GM12878 (cell line): Measurements from ENCODE around the gene CTXND2. TPM values are rescaled to one million over a fixed set of nuclear protein-coding genes. Genes with fewer than 3 reads are reported as not detected.

Experiments used
- ATAC-seq: fragments of 200-7000 bp; cut with Tn5 transposase; 3 replicates; pipeline ENCODE4 v1.9.1; 2020; ENCODE audit warnings: mild to moderate bottlenecking, moderate library complexity
- BruUV-seq: library from RNA; stranded (reverse); fragments of 400-500 nt; replicated peaks from 2 replicates; lab custom pipeline; 2021; lab: Mats Ljungman, UMichigan
- CTCF ChIA-PET: fragments of 300-600 bp; sonication (Branson Sonifier 250); formaldehyde crosslinking; extraction: SDS; loops from one replicate; lab custom pipeline; 2021; ENCODE audit warnings: inconsistent platforms; lab: Yijun Ruan, JAX
- POLR2A ChIA-PET: fragments of 350-600 bp; formaldehyde crosslinking; extraction: SDS; loops from one replicate; lab custom pipeline; 2021; ENCODE audit warnings: inconsistent platforms; lab: Charles Lee
- RAD21 ChIA-PET: fragments of 300-600 bp; sonication (Branson Sonifier 250); formaldehyde crosslinking; loops from one replicate; lab custom pipeline; 2023; ENCODE audit warnings: antibody characterized with exemption; ENCODE audit not compliant: unreplicated experiment; lab: Charles Lee
- SMC1A ChIA-PET: fragments of 300-600 bp; sonication (Branson Sonifier 250); formaldehyde crosslinking; loops from one replicate; lab custom pipeline; 2023; ENCODE audit not compliant: unreplicated experiment, uncharacterized antibody; lab: Charles Lee
- DNase-seq: peaks from one replicate; pipeline ENCODE4 v3.0.0-alpha.2; 2011; ENCODE audit warnings: low read depth, low spot score
- FAIRE-seq: peaks from 3 replicates; lab custom pipeline; 2011; peaks lifted over from hg19 to GRCh38; lab: Jason Lieb, UNC
- H2AFZ ChIP-seq: 2 replicates; pipeline ENCODE4 v1.6.0; 2011; ENCODE audit warnings: low read depth, low read length, control low read depth; ENCODE audit not compliant: control insufficient read depth
- H3K27ac ChIP-seq: 2 replicates; pipeline ENCODE4 v1.5.1; 2011; ENCODE audit warnings: control low read depth; ENCODE audit not compliant: control insufficient read depth, insufficient read depth
- H3K27me3 ChIP-seq, 2 experiments: replicated peaks in 1 of 2; 2 replicates each; pipeline versions ENCODE4 v1.6.0 to v1.6.1; 2011; ENCODE audit warnings: low read length in 1 of 2; ENCODE audit not compliant: control insufficient read depth in 2 of 2, insufficient read depth in 2 of 2
- H3K36me3 ChIP-seq, 2 experiments: 2 replicates each; pipeline ENCODE4 v1.5.1; 2011; ENCODE audit warnings: low read length in 1 of 2; ENCODE audit not compliant: control insufficient read depth in 2 of 2, insufficient read depth in 2 of 2
- H3K4me1 ChIP-seq: 2 replicates; pipeline ENCODE4 v1.6.1; 2011; ENCODE audit warnings: mild to moderate bottlenecking, low read length, moderate library complexity, mixed read lengths; ENCODE audit not compliant: control insufficient read depth, insufficient read depth
- H3K4me2 ChIP-seq: 2 replicates; pipeline ENCODE4 v1.6.0; 2011; ENCODE audit warnings: control low read depth; ENCODE audit not compliant: control insufficient read depth, insufficient read depth
- H3K4me3 ChIP-seq: fragments of 200-600 bp; sonication (generic); 2 replicates; pipeline ENCODE4 v1.5.1; 2016
- H3K79me2 ChIP-seq: 2 replicates; pipeline ENCODE4 v1.6.0; 2011; ENCODE audit warnings: low read length; ENCODE audit not compliant: control insufficient read depth, insufficient read depth
- H3K9ac ChIP-seq: 2 replicates; pipeline ENCODE4 v1.8.0; 2011; ENCODE audit warnings: low read length, control low read depth, mixed read lengths; ENCODE audit not compliant: control insufficient read depth, insufficient read depth
- H3K9me3 ChIP-seq: replicated peaks from 3 replicates; pipeline ENCODE4 v1.5.1; 2011; ENCODE audit warnings: mild to moderate bottlenecking, low read length; ENCODE audit not compliant: control insufficient read depth, insufficient read depth
- H4K20me1 ChIP-seq: 2 replicates; pipeline ENCODE4 v1.6.0; 2011; ENCODE audit not compliant: control insufficient read depth, insufficient read depth
- FOXM1 ChIP-seq: IDR thresholded peaks from 2 replicates; pipeline ENCODE4 v1.6.1; 2012; ENCODE audit warnings: low read depth, mild to moderate bottlenecking, inconsistent platforms, low read length, moderate library complexity
- HSF1 ChIP-seq: fragments of 150-350 bp; IDR thresholded peaks from 2 replicates; pipeline ENCODE4 v1.6.1; 2014; ENCODE audit warnings: mild to moderate bottlenecking, low read depth, low read length
- IKZF2 ChIP-seq, 2 experiments: fragments of 450-650 bp; IDR thresholded peaks; 2 replicates each; pipeline ENCODE4 v1.6.1; 2017; ENCODE audit warnings: mild to moderate bottlenecking in 2 of 2, moderate library complexity in 2 of 2
- RB1 ChIP-seq: fragments of 450-650 bp; formaldehyde crosslinking; IDR thresholded peaks from 2 replicates; pipeline ENCODE4 v1.6.1; 2017; ENCODE audit warnings: mild to moderate bottlenecking, borderline replicate concordance
- RELA ChIP-seq: fragments of 450-650 bp; IDR thresholded peaks from 2 replicates; pipeline ENCODE4 v1.8.0; 2014; ENCODE audit warnings: borderline replicate concordance; ENCODE audit not compliant: partially characterized antibody
- SIX5 ChIP-seq: IDR thresholded peaks from 2 replicates; pipeline ENCODE4 v1.6.1; 2011; ENCODE audit warnings: mild to moderate bottlenecking, low read depth, low read length, moderate library complexity; ENCODE audit not compliant: severe bottlenecking
- in situ Hi-C: fragments of 300-500 bp; cut with MboI; formaldehyde crosslinking; loops from 9 replicates; pipeline ENCODE4 v1.14.3; 2018; ENCODE audit warnings: mixed read lengths
- intact Hi-C: fragments of 100-400 bp; cut with micrococcal nuclease; formaldehyde crosslinking; loops from one replicate; pipeline ENCODE4 v1.14.2; 2022; ENCODE audit not compliant: unreplicated experiment
- polyA plus RNA-seq, 11 experiments: library from polyadenylated mRNA; depleted of rRNA in 4 of 11; unstranded in 6 of 11; stranded (reverse) in 5 of 11; fragments of >200 nt; fragmentation: Nextera tagmentation in 4 of 11; fragmentation: Illumina TruSeq in 1 of 11; extraction: Ambion mirVana in 4 of 11; extraction: Trizol in 1 of 11; gene quantifications; 1 replicate in 1 of 11; 2 replicates in 10 of 11; pipeline versions ENCODE4 v1.2.1 to v1.2.3, GENCODE V29; 2011 to 2016; ENCODE audit warnings: inconsistent platforms in 2 of 11, missing spikeins in 2 of 11, low read depth in 1 of 11
- total RNA-seq, 4 experiments: library from RNA; depleted of rRNA in 3 of 4; stranded (reverse); fragments of >200 nt in 3 of 4; fragmentation: Illumina TruSeq in 1 of 4; extraction: Trizol in 1 of 4; gene quantifications; 2 replicates each; pipeline versions ENCODE4 v1.2.1 to v1.2.3, GENCODE V29; 2013 to 2021
- TF ChIP-seq, protein P1 (sequence below), 3 experiments: IDR thresholded peaks in 2 of 3; conservative IDR thresholded peaks in 1 of 3; 2 replicates each; pipeline ENCODE4 v1.5.1; 2011; ENCODE audit warnings: low read depth in 3 of 3, low read length in 3 of 3, mild to moderate bottlenecking in 3 of 3, control low read depth in 2 of 3, moderate library complexity in 2 of 3, inconsistent platforms in 1 of 3, mixed read lengths in 1 of 3; ENCODE audit not compliant: control insufficient read depth in 2 of 3, insufficient read depth in 1 of 3; ENCODE audit errors: extremely low read depth in 1 of 3
- TF ChIP-seq, protein P2 (sequence below): fragments of 150-350 bp; IDR thresholded peaks from 2 replicates; pipeline ENCODE4 v1.6.1; 2016; ENCODE audit warnings: low read depth, low read length

The CTXND2 gene
- total and polyA plus RNA-seq, 10 of the 15 experiments (the other 5 are each of a cell fraction or from before 2014, with no cell fraction given), result not detected

- Histone ChIP-seq H3K4me1 (peaks cover 3% of the 10 kb centered on the region; the same call in 1 of the 2 replicates), H3K27me3 (no peaks in the 10 kb centered on the region), H3K36me3 (no peaks in the 10 kb centered on the region), H3K4me3 (no peak overlapping the region), H2AFZ (no peak overlapping the region), H3K79me2 (peaks cover 14% of the 10 kb centered on the region), H3K27ac (no peak overlapping the region), H4K20me1 (no peaks in the 10 kb centered on the region), H3K4me2 (no peak overlapping the region), H3K9ac (no peak overlapping the region), H3K9me3 (no peaks in the 10 kb centered on the region; the same call in 2 of the 3 replicates)
- no peak for FAIRE-seq
- peak; percentile 60 for ATAC-seq
- ChIA-PET RAD21 (interaction anchor here (0.6 kb wide), 1 partner anchor 8 kb away, joined by 3 read pairs; no protein-coding TSS in a partner anchor), SMC1A (interaction anchor here (0.7 to 1.8 kb wide), 4 partner anchors 11 to 309 kb away, joined by 3 to 6 read pairs (median 4); no protein-coding TSS in a partner anchor), POLR2A (interaction anchor here (1.0 to 1.1 kb wide), 2 partner anchors 12 to 15 kb away, joined by 3 to 4 read pairs; no protein-coding TSS in a partner anchor), CTCF (interaction anchor here (0.8 to 1.6 kb wide), 8 partner anchors 11 to 311 kb away, joined by 3 to 5 read pairs (median 3); partner anchors contain the start of gene CTXND2)
- in situ Hi-C loops (no loop called here), intact Hi-C loops (loop anchor here (10.0 kb wide), 1 partner anchor 105 kb away; the partner anchor contains the start of gene CTSS)
- TF ChIP-seq, protein P1, sequence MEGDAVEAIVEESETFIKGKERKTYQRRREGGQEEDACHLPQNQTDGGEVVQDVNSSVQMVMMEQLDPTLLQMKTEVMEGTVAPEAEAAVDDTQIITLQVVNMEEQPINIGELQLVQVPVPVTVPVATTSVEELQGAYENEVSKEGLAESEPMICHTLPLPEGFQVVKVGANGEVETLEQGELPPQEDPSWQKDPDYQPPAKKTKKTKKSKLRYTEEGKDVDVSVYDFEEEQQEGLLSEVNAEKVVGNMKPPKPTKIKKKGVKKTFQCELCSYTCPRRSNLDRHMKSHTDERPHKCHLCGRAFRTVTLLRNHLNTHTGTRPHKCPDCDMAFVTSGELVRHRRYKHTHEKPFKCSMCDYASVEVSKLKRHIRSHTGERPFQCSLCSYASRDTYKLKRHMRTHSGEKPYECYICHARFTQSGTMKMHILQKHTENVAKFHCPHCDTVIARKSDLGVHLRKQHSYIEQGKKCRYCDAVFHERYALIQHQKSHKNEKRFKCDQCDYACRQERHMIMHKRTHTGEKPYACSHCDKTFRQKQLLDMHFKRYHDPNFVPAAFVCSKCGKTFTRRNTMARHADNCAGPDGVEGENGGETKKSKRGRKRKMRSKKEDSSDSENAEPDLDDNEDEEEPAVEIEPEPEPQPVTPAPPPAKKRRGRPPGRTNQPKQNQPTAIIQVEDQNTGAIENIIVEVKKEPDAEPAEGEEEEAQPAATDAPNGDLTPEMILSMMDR (IDR thresholded peaks at IDR 0.05 in 2 of 3, conservative IDR thresholded peaks at IDR 0.05 in 1 of 3; ENCODE audit: control insufficient read depth in 2 of 3, extremely low read depth in 1 of 3, insufficient read depth in 1 of 3, low read depth in 3 of 3, low read length in 3 of 3), result peak in 1 of 3 experiments; percentile 11; a peak in 1 of 6 replicates
- TF ChIP-seq RB1 (no peak), IKZF2 (IDR thresholded peaks at IDR 0.05) (no peak), HSF1 (no peak), FOXM1 (no peak), SIX5 (no peak), RELA (no peak)
- TF ChIP-seq, protein P2, sequence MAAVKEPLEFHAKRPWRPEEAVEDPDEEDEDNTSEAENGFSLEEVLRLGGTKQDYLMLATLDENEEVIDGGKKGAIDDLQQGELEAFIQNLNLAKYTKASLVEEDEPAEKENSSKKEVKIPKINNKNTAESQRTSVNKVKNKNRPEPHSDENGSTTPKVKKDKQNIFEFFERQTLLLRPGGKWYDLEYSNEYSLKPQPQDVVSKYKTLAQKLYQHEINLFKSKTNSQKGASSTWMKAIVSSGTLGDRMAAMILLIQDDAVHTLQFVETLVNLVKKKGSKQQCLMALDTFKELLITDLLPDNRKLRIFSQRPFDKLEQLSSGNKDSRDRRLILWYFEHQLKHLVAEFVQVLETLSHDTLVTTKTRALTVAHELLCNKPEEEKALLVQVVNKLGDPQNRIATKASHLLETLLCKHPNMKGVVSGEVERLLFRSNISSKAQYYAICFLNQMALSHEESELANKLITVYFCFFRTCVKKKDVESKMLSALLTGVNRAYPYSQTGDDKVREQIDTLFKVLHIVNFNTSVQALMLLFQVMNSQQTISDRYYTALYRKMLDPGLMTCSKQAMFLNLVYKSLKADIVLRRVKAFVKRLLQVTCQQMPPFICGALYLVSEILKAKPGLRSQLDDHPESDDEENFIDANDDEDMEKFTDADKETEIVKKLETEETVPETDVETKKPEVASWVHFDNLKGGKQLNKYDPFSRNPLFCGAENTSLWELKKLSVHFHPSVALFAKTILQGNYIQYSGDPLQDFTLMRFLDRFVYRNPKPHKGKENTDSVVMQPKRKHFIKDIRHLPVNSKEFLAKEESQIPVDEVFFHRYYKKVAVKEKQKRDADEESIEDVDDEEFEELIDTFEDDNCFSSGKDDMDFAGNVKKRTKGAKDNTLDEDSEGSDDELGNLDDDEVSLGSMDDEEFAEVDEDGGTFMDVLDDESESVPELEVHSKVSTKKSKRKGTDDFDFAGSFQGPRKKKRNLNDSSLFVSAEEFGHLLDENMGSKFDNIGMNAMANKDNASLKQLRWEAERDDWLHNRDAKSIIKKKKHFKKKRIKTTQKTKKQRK, result no peak
- no TSS peak for BruUV-seq
- DNase-seq, result no peak
Observed at GRCh38 chr1:150869683-150870082, 17.3 kb upstream of the CTXND2 start.
